ENCODE data around the gene ACOX3.
A peak's percentile ranks its signal among the peaks of the same experiment; 100 is the strongest.

ACOX3 gene

DNA sequence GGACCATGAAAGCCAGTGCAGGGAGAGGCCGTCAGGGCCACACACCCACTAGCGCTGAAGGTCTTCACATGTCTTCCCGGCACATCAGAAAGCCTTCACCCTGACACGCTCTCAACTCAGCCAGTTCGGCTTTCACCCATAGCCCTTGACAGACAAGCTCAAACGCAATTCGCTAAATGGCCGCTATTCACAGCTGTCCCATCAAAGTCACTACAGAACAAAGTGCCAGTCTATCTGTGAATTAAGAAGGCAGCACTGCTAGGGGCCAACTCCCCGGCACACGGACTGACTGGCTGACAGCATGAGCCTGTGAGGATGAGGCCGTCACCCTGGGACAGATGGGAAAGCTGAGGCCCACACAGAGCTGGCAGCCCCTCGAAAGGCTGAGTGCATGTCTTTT, 45.7 kb downstream of the ACOX3 start:
- DNase-seq (ENCODE audit: low read depth) = no peak
- TF ChIP-seq, protein P1, sequence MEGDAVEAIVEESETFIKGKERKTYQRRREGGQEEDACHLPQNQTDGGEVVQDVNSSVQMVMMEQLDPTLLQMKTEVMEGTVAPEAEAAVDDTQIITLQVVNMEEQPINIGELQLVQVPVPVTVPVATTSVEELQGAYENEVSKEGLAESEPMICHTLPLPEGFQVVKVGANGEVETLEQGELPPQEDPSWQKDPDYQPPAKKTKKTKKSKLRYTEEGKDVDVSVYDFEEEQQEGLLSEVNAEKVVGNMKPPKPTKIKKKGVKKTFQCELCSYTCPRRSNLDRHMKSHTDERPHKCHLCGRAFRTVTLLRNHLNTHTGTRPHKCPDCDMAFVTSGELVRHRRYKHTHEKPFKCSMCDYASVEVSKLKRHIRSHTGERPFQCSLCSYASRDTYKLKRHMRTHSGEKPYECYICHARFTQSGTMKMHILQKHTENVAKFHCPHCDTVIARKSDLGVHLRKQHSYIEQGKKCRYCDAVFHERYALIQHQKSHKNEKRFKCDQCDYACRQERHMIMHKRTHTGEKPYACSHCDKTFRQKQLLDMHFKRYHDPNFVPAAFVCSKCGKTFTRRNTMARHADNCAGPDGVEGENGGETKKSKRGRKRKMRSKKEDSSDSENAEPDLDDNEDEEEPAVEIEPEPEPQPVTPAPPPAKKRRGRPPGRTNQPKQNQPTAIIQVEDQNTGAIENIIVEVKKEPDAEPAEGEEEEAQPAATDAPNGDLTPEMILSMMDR (conservative IDR thresholded peaks at IDR 0.05; ENCODE audit: low read length) = no peak
- no peak overlapping the region for H3K4me3 ChIP-seq (ENCODE audit: low read length)

DNA sequence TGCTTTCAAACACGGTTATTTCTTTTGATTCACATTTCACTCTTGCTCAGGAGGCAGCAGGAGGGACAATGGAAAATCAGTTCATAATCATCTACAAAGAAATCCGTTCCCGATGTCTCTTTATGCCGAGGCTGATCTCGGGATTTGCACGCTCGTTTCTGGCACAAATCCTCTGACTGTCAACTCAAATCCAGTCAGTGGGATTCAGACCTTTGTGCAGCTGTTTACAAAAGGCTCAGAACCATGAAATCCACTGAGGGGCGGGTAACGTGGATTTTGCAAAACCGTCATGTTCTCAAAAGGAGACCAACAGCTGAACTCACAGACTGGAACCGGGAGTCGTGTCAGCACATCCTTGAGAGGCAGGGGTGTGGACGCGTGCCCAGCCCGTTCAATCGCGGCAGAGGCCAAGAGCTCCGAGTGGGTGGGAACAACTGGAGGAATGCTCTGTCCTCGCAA, 46.4 kb downstream of the ACOX3 start:
- TF ChIP-seq, protein P1 (conservative IDR thresholded peaks at IDR 0.05; ENCODE audit: low read length) = no peak
- DNase-seq (ENCODE audit: low read depth) = peak; percentile 68
- H3K4me3 ChIP-seq (ENCODE audit: low read length) = no peak overlapping the region; the same call in 1 of the 2 replicates

DNA sequence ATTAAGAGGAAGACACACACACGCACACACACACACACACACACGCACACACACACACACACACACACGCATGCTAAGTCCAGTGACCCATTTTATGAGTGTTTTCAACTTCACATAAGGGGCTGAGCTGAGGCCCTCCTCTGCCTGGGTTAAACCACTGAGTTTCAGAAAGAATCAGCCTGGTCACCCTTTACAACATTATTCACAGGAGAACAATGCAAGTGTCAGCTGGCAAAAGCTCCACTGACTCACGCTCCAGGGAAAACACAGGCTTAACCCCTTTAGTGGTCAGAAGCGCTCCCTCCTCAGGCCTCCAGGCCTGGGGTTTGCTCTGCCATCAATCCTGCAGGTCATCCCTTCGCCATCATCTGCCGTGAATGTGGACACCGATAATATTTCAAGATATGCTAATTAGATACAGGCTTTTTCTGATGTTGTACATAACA, 46.9 kb downstream of the ACOX3 start:
- TF ChIP-seq, protein P1 (conservative IDR thresholded peaks at IDR 0.05; ENCODE audit: low read length) = peak; percentile 52
- peak; percentile 98 for DNase-seq (ENCODE audit: low read depth)
- H3K4me3 ChIP-seq (ENCODE audit: low read length) = no peak overlapping the region

DNA sequence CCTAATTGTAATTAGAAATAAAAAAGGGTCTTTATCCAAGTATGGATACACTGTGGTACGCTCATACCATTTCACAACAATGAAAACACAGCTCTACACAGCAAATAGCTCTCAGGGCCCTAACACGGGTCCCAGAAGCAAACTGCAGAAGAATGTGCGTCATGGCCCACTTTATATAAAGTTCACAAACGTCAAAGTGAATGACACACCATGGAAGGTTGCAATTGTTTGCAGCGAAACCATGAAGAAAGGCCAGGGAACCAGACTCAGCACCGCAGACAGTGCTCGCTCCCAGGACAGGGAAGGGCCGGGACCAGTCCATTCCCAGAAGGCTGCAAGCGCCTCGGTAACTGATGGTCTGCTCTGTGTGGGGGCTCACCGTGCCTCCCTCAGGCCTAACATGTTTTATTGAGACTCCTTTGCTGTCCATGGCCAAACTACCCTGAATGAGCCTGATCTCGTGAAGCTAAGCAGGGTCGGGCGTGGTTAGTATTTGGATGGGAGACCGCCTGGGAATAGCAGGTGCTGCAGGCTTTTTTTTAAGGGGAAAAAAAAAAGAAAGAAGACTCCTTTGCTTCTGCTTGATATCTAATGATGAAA, 47.8 kb downstream of the ACOX3 start:
- no peak for DNase-seq (ENCODE audit: low read depth)
- TF ChIP-seq, protein P1 (conservative IDR thresholded peaks at IDR 0.05; ENCODE audit: low read length) = no peak
- H3K4me3 ChIP-seq (ENCODE audit: low read length) = no peak overlapping the region

DNA sequence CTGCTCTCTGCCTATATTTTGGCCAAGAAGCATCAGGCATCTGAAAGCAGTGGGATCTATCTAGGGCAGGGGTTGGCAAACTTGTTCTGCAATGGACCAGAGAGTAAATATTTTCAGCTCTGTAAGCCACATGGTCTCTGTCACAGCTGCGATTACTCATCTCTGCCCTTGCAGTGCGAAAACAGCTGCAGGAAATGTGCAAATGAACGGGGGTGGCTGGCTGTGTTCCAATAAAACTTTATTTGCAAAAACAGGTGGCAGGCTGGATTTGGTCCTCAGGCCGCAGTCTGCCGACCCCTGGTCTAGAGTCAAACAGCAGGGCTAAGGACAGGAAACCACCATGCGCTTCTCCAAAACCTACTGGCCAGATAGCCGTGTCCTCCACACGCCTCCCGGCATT, 48.6 kb downstream of the ACOX3 start:
- H3K4me3 ChIP-seq (ENCODE audit: low read length) = no peak overlapping the region
- peak; percentile 85 for DNase-seq (ENCODE audit: low read depth)
- TF ChIP-seq, protein P1 (conservative IDR thresholded peaks at IDR 0.05; ENCODE audit: low read length) = no peak

DNA sequence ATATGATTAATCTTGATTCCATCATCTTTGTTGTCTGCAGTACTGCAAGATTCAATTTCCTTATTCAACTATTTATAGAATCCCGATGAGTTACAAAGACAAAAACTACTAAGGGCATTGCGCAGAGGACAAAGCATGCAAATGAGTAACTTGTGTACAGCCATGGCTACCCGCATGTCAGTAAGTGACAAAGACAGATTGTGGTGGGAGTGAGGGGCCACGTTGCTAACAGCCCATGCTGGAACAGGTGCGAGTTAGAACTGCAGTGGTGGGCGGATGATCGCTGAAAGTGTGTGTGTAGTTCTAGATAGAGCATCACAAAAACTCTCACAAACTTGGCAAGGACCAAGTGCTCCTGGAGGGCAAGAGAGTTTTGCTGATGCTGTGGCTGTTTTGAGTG, 49.5 kb downstream of the ACOX3 start:
- no peak overlapping the region for H3K4me3 ChIP-seq (ENCODE audit: low read length)
- DNase-seq (ENCODE audit: low read depth) = no peak
- TF ChIP-seq, protein P1 (conservative IDR thresholded peaks at IDR 0.05; ENCODE audit: low read length) = no peak

DNA sequence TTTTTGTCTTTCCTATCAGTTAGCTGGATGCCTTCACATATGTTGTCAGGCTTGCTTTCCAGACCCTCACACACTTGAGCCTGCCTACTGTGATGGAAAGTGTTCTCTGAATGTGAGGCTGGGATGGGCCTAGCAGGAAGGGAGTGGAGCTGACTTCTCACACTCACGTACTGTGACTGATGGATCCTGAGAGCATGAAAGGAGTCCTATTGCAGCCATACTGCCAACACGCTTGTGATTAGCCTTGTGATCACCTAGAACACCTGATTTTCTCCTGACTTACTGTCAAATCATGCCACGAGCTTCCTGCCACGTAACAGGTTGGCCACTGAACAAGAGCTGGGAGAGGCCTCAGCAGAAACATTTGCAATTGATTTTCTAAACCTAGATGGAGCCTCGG, 49.9 kb downstream of the ACOX3 start:
- DNase-seq (ENCODE audit: low read depth) = no peak
- no peak overlapping the region for H3K4me3 ChIP-seq (ENCODE audit: low read length)
- TF ChIP-seq, protein P1 (conservative IDR thresholded peaks at IDR 0.05; ENCODE audit: low read length) = no peak

Data from AG10803 (cell line).